Liver (tissue), 9 donors: ENCODE measurements around the gene KLHL28. TPM values are rescaled to one million over a fixed set of nuclear protein-coding genes. Genes with fewer than 3 reads are reported as not detected.

ENCODE experiments used
- DNase-seq: peaks from one replicate; pipeline ENCODE4 v3.0.0-alpha.2; 2017; ENCODE audit warnings: low spot score
- H3K27ac ChIP-seq, 2 donors: one replicate each; pipeline ENCODE4 v1.7.0; 2013; ENCODE audit warnings: inconsistent platforms in 2 of 2, low read length in 2 of 2, control low read depth in 1 of 2, low read depth in 1 of 2, mild to moderate bottlenecking in 1 of 2
- H3K27me3 ChIP-seq, 4 donors: one replicate each; pipeline versions ENCODE4 v1.6.1 to v1.7.0; 2013; ENCODE audit warnings: low read length in 3 of 4, inconsistent platforms in 1 of 4, mild to moderate bottlenecking in 1 of 4, moderate library complexity in 1 of 4; ENCODE audit not compliant: control insufficient read depth in 4 of 4, insufficient read depth in 4 of 4
- H3K36me3 ChIP-seq, 4 donors: one replicate each; pipeline versions ENCODE4 v1.6.1 to v1.7.0; 2013; ENCODE audit warnings: low read length in 3 of 4, mild to moderate bottlenecking in 3 of 4, low read depth in 1 of 4, moderate library complexity in 1 of 4; ENCODE audit not compliant: control insufficient read depth in 4 of 4, insufficient read depth in 3 of 4
- H3K4me1 ChIP-seq, 4 donors: one replicate each; pipeline versions ENCODE4 v1.6.1 to v1.7.0; 2013; ENCODE audit warnings: low read length in 3 of 4, mild to moderate bottlenecking in 3 of 4, moderate library complexity in 1 of 4; ENCODE audit not compliant: control insufficient read depth in 4 of 4, insufficient read depth in 4 of 4
- H3K4me3 ChIP-seq, 3 donors: one replicate each; pipeline versions ENCODE4 v1.6.1 to v1.7.0; 2013; ENCODE audit warnings: low read length in 3 of 3, control low read depth in 1 of 3, low read depth in 1 of 3, mild to moderate bottlenecking in 1 of 3
- H3K9ac ChIP-seq, 2 donors: one replicate each; pipeline ENCODE4 v1.7.0; 2013; ENCODE audit warnings: low read length in 2 of 2, mild to moderate bottlenecking in 2 of 2, moderate library complexity in 2 of 2, control low read depth in 1 of 2, low read depth in 1 of 2
- H3K9me3 ChIP-seq, 4 donors: one replicate each; pipeline versions ENCODE4 v1.6.1 to v1.7.0; 2013; ENCODE audit warnings: low read length in 3 of 4; ENCODE audit not compliant: control insufficient read depth in 4 of 4
- EGR1 ChIP-seq, 2 donors: IDR thresholded peaks; 2 replicates each; pipeline ENCODE4 v1.6.1; 2016 to 2018; ENCODE audit warnings: antibody characterized with exemption in 2 of 2, low read depth in 2 of 2
- FOXA1 ChIP-seq: IDR thresholded peaks from 2 replicates; pipeline ENCODE4 v1.6.1; 2016; ENCODE audit warnings: antibody characterized with exemption
- FOXA2 ChIP-seq: IDR thresholded peaks from 2 replicates; pipeline ENCODE4 v1.6.1; 2016; ENCODE audit warnings: antibody characterized with exemption
- HNF4A ChIP-seq, 2 donors: conservative IDR thresholded peaks; 2 replicates each; pipeline ENCODE4 v1.6.1; 2016; ENCODE audit warnings: antibody characterized with exemption in 2 of 2, mild to moderate bottlenecking in 2 of 2
- HNF4G ChIP-seq: IDR thresholded peaks from 2 replicates; pipeline ENCODE4 v1.6.1; 2016; ENCODE audit warnings: antibody characterized with exemption
- JUND ChIP-seq, 2 donors: IDR thresholded peaks; 2 replicates each; pipeline ENCODE4 v1.6.1; 2016; ENCODE audit warnings: antibody characterized with exemption in 2 of 2
- NR2F2 ChIP-seq: IDR thresholded peaks from 2 replicates; pipeline ENCODE4 v1.6.1; 2016; ENCODE audit warnings: antibody characterized with exemption
- RAD21 ChIP-seq, 2 donors: IDR thresholded peaks; 2 replicates each; pipeline ENCODE4 v1.6.1; 2016; ENCODE audit warnings: antibody characterized with exemption in 2 of 2, mild to moderate bottlenecking in 2 of 2
- RXRA ChIP-seq, 2 donors: IDR thresholded peaks; 2 replicates each; pipeline ENCODE4 v1.6.1; 2017 to 2018; ENCODE audit warnings: antibody characterized with exemption in 2 of 2, mild to moderate bottlenecking in 1 of 2
- SP1 ChIP-seq: IDR thresholded peaks from 2 replicates; pipeline ENCODE4 v1.6.1; 2018; ENCODE audit warnings: antibody characterized with exemption, mild to moderate bottlenecking
- TAF1 ChIP-seq: conservative IDR thresholded peaks from 2 replicates; pipeline ENCODE4 v1.6.1; 2016; ENCODE audit warnings: antibody characterized with exemption, mild to moderate bottlenecking
- YY1 ChIP-seq: IDR thresholded peaks from 2 replicates; pipeline ENCODE4 v1.6.1; 2016; ENCODE audit warnings: antibody characterized with exemption, mild to moderate bottlenecking
- ZBTB33 ChIP-seq: IDR thresholded peaks from 2 replicates; pipeline ENCODE4 v1.6.1; 2016; ENCODE audit warnings: antibody characterized with exemption
- WGBS: extraction: QIAGEN DNeasy Blood & Tissue Kit; methylation state at CpG from one replicate; pipeline ENCODE4 v1.1.7; 2013; 5-methylcytosine and 5-hydroxymethylcytosine counted together
- polyA plus RNA-seq, 2 donors: library from polyadenylated mRNA; stranded (reverse) in 1 of 2; unstranded in 1 of 2; fragments of 200-250 nt in 1 of 2; fragments of >200 nt in 1 of 2; fragmentation: Nextera tagmentation in 1 of 2; extraction: Ambion mirVana in 1 of 2; gene quantifications; one replicate each; pipeline versions ENCODE4 v1.2.1 to v1.2.3, GENCODE V29; 2013 to 2015
- total RNA-seq, 2 donors: library from RNA; depleted of rRNA; stranded (reverse); fragments of >200 nt; gene quantifications; one replicate each; pipeline ENCODE4 v1.2.3, GENCODE V29; 2014
- TF ChIP-seq, protein P1 (sequence below): IDR thresholded peaks from 2 replicates; pipeline ENCODE4 v1.6.1; 2016; ENCODE audit warnings: antibody characterized with exemption
- TF ChIP-seq, protein P2 (sequence below): IDR thresholded peaks from 2 replicates; pipeline ENCODE4 v1.6.1; 2016; ENCODE audit warnings: antibody characterized with exemption, mild to moderate bottlenecking
- TF ChIP-seq, protein P3 (sequence below): fragments of 150-350 bp; IDR thresholded peaks from 2 replicates; pipeline ENCODE4 v1.5.1; 2017; ENCODE audit warnings: improper control_type of control experiment, low read depth, low read length; ENCODE audit not compliant: missing input control
- TF ChIP-seq, protein P4 (sequence below): IDR thresholded peaks from 2 replicates; pipeline ENCODE4 v1.6.1; 2016; ENCODE audit warnings: antibody characterized with exemption
- donor health status: healthy.
- donor health status: healthy.
- donor health status: healthy.
- donor health status: healthy.
- donor health status: healthy.

Gene KLHL28
- total and polyA plus RNA-seq, 4 donors: 2.3 to 7.9 (median 5.7) TPM

DNA sequence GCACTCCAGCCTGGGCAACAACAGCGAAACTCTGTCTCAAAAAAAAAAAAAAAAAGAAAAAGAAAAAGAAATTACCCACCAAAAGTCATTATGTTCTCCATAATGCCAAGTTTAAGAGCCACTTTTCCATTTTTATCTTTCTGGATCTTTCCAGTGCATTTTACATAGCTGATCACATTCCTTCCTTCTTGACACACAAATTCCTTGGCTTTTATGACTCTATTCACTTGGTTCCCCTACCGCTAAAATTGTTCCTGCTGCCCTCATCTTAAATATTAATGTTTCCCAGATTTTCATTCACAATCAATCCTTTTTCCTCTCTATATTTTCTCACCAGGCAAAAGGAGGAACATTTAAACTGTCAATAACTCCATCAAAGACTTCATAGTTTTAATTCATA lies 20.2 kb downstream of the KLHL28 start (continued):
- TF ChIP-seq ZBTB33: no peak
- no peak for TF ChIP-seq YY1
- TF ChIP-seq, protein P1, sequence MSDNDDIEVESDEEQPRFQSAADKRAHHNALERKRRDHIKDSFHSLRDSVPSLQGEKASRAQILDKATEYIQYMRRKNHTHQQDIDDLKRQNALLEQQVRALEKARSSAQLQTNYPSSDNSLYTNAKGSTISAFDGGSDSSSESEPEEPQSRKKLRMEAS: no peak
- no peak for TF ChIP-seq NR2F2
- TF ChIP-seq HNF4A (conservative IDR thresholded peaks at IDR 0.05): no peak
- TF ChIP-seq TAF1: no peak
- TF ChIP-seq JUND (IDR thresholded peaks at IDR 0.05): no peak

- Histone ChIP-seq H3K27ac (no peak overlapping the region), H3K27me3 (no peaks in the 10 kb centered on the region), H3K4me3 (no peak overlapping the region), H3K36me3 (peaks cover 2 to 26% (median 24%) of the 10 kb centered on the region in 4 donors), H3K9ac (no peak overlapping the region), H3K4me1 (no peaks in the 10 kb centered on the region), H3K9me3 (no peaks in the 10 kb centered on the region)
- 97% methylated on average over 6 of the region's 6 CpGs for WGBS
- TF ChIP-seq RAD21 (IDR thresholded peaks at IDR 0.05) (no peak), HNF4G (no peak), SP1 (no peak), RXRA (IDR thresholded peaks at IDR 0.05) (no peak), FOXA2 (no peak), HNF4A (conservative IDR thresholded peaks at IDR 0.05) (no peak), FOXA1 (no peak), EGR1 (IDR thresholded peaks at IDR 0.05; ENCODE audit: low read depth in 2 of 2) (no peak), ZBTB33 (no peak), JUND (IDR thresholded peaks at IDR 0.05) (no peak), YY1 (no peak)
- TF ChIP-seq, protein P1: no peak
- TF ChIP-seq, protein P2, sequence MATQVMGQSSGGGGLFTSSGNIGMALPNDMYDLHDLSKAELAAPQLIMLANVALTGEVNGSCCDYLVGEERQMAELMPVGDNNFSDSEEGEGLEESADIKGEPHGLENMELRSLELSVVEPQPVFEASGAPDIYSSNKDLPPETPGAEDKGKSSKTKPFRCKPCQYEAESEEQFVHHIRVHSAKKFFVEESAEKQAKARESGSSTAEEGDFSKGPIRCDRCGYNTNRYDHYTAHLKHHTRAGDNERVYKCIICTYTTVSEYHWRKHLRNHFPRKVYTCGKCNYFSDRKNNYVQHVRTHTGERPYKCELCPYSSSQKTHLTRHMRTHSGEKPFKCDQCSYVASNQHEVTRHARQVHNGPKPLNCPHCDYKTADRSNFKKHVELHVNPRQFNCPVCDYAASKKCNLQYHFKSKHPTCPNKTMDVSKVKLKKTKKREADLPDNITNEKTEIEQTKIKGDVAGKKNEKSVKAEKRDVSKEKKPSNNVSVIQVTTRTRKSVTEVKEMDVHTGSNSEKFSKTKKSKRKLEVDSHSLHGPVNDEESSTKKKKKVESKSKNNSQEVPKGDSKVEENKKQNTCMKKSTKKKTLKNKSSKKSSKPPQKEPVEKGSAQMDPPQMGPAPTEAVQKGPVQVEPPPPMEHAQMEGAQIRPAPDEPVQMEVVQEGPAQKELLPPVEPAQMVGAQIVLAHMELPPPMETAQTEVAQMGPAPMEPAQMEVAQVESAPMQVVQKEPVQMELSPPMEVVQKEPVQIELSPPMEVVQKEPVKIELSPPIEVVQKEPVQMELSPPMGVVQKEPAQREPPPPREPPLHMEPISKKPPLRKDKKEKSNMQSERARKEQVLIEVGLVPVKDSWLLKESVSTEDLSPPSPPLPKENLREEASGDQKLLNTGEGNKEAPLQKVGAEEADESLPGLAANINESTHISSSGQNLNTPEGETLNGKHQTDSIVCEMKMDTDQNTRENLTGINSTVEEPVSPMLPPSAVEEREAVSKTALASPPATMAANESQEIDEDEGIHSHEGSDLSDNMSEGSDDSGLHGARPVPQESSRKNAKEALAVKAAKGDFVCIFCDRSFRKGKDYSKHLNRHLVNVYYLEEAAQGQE: no peak
- TF ChIP-seq, protein P3, sequence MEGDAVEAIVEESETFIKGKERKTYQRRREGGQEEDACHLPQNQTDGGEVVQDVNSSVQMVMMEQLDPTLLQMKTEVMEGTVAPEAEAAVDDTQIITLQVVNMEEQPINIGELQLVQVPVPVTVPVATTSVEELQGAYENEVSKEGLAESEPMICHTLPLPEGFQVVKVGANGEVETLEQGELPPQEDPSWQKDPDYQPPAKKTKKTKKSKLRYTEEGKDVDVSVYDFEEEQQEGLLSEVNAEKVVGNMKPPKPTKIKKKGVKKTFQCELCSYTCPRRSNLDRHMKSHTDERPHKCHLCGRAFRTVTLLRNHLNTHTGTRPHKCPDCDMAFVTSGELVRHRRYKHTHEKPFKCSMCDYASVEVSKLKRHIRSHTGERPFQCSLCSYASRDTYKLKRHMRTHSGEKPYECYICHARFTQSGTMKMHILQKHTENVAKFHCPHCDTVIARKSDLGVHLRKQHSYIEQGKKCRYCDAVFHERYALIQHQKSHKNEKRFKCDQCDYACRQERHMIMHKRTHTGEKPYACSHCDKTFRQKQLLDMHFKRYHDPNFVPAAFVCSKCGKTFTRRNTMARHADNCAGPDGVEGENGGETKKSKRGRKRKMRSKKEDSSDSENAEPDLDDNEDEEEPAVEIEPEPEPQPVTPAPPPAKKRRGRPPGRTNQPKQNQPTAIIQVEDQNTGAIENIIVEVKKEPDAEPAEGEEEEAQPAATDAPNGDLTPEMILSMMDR: no peak
- TF ChIP-seq, protein P4, sequence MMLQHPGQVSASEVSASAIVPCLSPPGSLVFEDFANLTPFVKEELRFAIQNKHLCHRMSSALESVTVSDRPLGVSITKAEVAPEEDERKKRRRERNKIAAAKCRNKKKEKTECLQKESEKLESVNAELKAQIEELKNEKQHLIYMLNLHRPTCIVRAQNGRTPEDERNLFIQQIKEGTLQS: no peak
- DNase-seq: no peak
Observed at GRCh38 chr14:44940944-44941343, 20.8 kb downstream of the KLHL28 start.
